Liver (tissue), 9 donors: ENCODE data around the gene SLC9C1. TPM values are rescaled to one million over a fixed set of nuclear protein-coding genes. Genes with fewer than 3 reads are reported as not detected.

Experiments used
- DNase-seq: peaks from one replicate; pipeline ENCODE4 v3.0.0-alpha.2; 2017; ENCODE audit warnings: low spot score
- H3K27ac ChIP-seq, 2 donors: one replicate each; pipeline ENCODE4 v1.7.0; 2013; ENCODE audit warnings: inconsistent platforms in 2 of 2, low read length in 2 of 2, control low read depth in 1 of 2, low read depth in 1 of 2, mild to moderate bottlenecking in 1 of 2
- H3K27me3 ChIP-seq, 4 donors: one replicate each; pipeline versions ENCODE4 v1.6.1 to v1.7.0; 2013; ENCODE audit warnings: low read length in 3 of 4, inconsistent platforms in 1 of 4, mild to moderate bottlenecking in 1 of 4, moderate library complexity in 1 of 4; ENCODE audit not compliant: control insufficient read depth in 4 of 4, insufficient read depth in 4 of 4
- H3K36me3 ChIP-seq, 4 donors: one replicate each; pipeline versions ENCODE4 v1.6.1 to v1.7.0; 2013; ENCODE audit warnings: low read length in 3 of 4, mild to moderate bottlenecking in 3 of 4, low read depth in 1 of 4, moderate library complexity in 1 of 4; ENCODE audit not compliant: control insufficient read depth in 4 of 4, insufficient read depth in 3 of 4
- H3K4me1 ChIP-seq, 4 donors: one replicate each; pipeline versions ENCODE4 v1.6.1 to v1.7.0; 2013; ENCODE audit warnings: low read length in 3 of 4, mild to moderate bottlenecking in 3 of 4, moderate library complexity in 1 of 4; ENCODE audit not compliant: control insufficient read depth in 4 of 4, insufficient read depth in 4 of 4
- H3K4me3 ChIP-seq, 3 donors: one replicate each; pipeline versions ENCODE4 v1.6.1 to v1.7.0; 2013; ENCODE audit warnings: low read length in 3 of 3, control low read depth in 1 of 3, low read depth in 1 of 3, mild to moderate bottlenecking in 1 of 3
- H3K9ac ChIP-seq, 2 donors: one replicate each; pipeline ENCODE4 v1.7.0; 2013; ENCODE audit warnings: low read length in 2 of 2, mild to moderate bottlenecking in 2 of 2, moderate library complexity in 2 of 2, control low read depth in 1 of 2, low read depth in 1 of 2
- H3K9me3 ChIP-seq, 4 donors: one replicate each; pipeline versions ENCODE4 v1.6.1 to v1.7.0; 2013; ENCODE audit warnings: low read length in 3 of 4; ENCODE audit not compliant: control insufficient read depth in 4 of 4
- ATF3 ChIP-seq: IDR thresholded peaks from 2 replicates; pipeline ENCODE4 v1.6.1; 2016; ENCODE audit warnings: antibody characterized with exemption
- CTCF ChIP-seq: fragments of 150-350 bp; IDR thresholded peaks from 2 replicates; pipeline ENCODE4 v1.5.1; 2017; ENCODE audit warnings: improper control_type of control experiment, low read depth, low read length; ENCODE audit not compliant: missing input control
- EGR1 ChIP-seq, 2 donors: IDR thresholded peaks; 2 replicates each; pipeline ENCODE4 v1.6.1; 2016 to 2018; ENCODE audit warnings: antibody characterized with exemption in 2 of 2, low read depth in 2 of 2
- FOXA1 ChIP-seq: IDR thresholded peaks from 2 replicates; pipeline ENCODE4 v1.6.1; 2016; ENCODE audit warnings: antibody characterized with exemption
- FOXA2 ChIP-seq: IDR thresholded peaks from 2 replicates; pipeline ENCODE4 v1.6.1; 2016; ENCODE audit warnings: antibody characterized with exemption
- GABPA ChIP-seq, 2 donors: IDR thresholded peaks in 1 of 2; conservative IDR thresholded peaks in 1 of 2; 2 replicates each; pipeline ENCODE4 v1.6.1; 2016; ENCODE audit warnings: antibody characterized with exemption in 2 of 2, mild to moderate bottlenecking in 1 of 2, moderate library complexity in 1 of 2
- HNF4A ChIP-seq, 2 donors: conservative IDR thresholded peaks; 2 replicates each; pipeline ENCODE4 v1.6.1; 2016; ENCODE audit warnings: antibody characterized with exemption in 2 of 2, mild to moderate bottlenecking in 2 of 2
- HNF4G ChIP-seq: IDR thresholded peaks from 2 replicates; pipeline ENCODE4 v1.6.1; 2016; ENCODE audit warnings: antibody characterized with exemption
- JUND ChIP-seq, 2 donors: IDR thresholded peaks; 2 replicates each; pipeline ENCODE4 v1.6.1; 2016; ENCODE audit warnings: antibody characterized with exemption in 2 of 2
- REST ChIP-seq: IDR thresholded peaks from 2 replicates; pipeline ENCODE4 v1.6.1; 2016; ENCODE audit warnings: antibody characterized with exemption, mild to moderate bottlenecking
- RXRA ChIP-seq, 2 donors: IDR thresholded peaks; 2 replicates each; pipeline ENCODE4 v1.6.1; 2017 to 2018; ENCODE audit warnings: antibody characterized with exemption in 2 of 2, mild to moderate bottlenecking in 1 of 2
- TAF1 ChIP-seq: conservative IDR thresholded peaks from 2 replicates; pipeline ENCODE4 v1.6.1; 2016; ENCODE audit warnings: antibody characterized with exemption, mild to moderate bottlenecking
- WGBS: extraction: QIAGEN DNeasy Blood & Tissue Kit; methylation state at CpG from one replicate; pipeline ENCODE4 v1.1.7; 2013; 5-methylcytosine and 5-hydroxymethylcytosine counted together
- polyA plus RNA-seq, 2 donors: library from polyadenylated mRNA; stranded (reverse) in 1 of 2; unstranded in 1 of 2; fragments of 200-250 nt in 1 of 2; fragments of >200 nt in 1 of 2; fragmentation: Nextera tagmentation in 1 of 2; extraction: Ambion mirVana in 1 of 2; gene quantifications; one replicate each; pipeline versions ENCODE4 v1.2.1 to v1.2.3, GENCODE V29; 2013 to 2015
- total RNA-seq, 2 donors: library from RNA; depleted of rRNA; stranded (reverse); fragments of >200 nt; gene quantifications; one replicate each; pipeline ENCODE4 v1.2.3, GENCODE V29; 2014
- TF ChIP-seq, protein P1 (sequence below): IDR thresholded peaks from 2 replicates; pipeline ENCODE4 v1.6.1; 2016; ENCODE audit warnings: antibody characterized with exemption
- TF ChIP-seq, protein P2 (sequence below): IDR thresholded peaks from 2 replicates; pipeline ENCODE4 v1.6.1; 2016; ENCODE audit warnings: antibody characterized with exemption
- donor health status: healthy.
- donor health status: healthy.
- donor health status: healthy.
- donor health status: healthy.
- donor health status: healthy.

SLC9C1 gene
- total and polyA plus RNA-seq, 4 donors: 0.28 TPM; not detected in 3

DNA sequence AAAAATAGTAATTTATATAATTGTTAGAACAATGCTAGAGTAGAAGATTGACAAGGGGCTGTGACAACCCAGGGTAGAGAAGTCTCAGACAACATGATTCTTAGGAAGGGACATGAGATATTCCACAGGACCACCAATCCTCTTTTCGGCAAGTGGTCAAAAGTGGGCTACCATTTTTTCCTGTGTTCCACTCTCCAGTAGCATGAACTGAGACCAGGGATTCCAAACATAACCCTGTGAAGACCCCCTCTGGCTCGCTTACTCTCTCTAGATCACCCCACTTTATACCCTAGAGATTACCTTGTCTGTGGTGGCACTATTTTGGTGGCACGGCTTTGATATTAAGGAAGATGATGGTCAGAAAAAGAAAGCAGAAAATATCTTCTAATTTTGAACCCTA, 161.9 kb downstream of the SLC9C1 start:
- H3K9ac ChIP-seq: no peak overlapping the region

More for the DNA sequence above, 161.9 kb downstream of the SLC9C1 start:
- TF ChIP-seq RXRA (IDR thresholded peaks at IDR 0.05) (no peak), GABPA (IDR thresholded peaks at IDR 0.05 in 1 of 2, conservative IDR thresholded peaks at IDR 0.05 in 1 of 2) (no peak), JUND (IDR thresholded peaks at IDR 0.05) (no peak), HNF4A (conservative IDR thresholded peaks at IDR 0.05) (no peak), FOXA1 (no peak), CTCF (no peak), FOXA2 (no peak), EGR1 (IDR thresholded peaks at IDR 0.05; ENCODE audit: low read depth in 2 of 2) (no peak), REST (no peak), HNF4G (no peak), TAF1 (no peak), ATF3 (no peak)
- TF ChIP-seq, protein P1, sequence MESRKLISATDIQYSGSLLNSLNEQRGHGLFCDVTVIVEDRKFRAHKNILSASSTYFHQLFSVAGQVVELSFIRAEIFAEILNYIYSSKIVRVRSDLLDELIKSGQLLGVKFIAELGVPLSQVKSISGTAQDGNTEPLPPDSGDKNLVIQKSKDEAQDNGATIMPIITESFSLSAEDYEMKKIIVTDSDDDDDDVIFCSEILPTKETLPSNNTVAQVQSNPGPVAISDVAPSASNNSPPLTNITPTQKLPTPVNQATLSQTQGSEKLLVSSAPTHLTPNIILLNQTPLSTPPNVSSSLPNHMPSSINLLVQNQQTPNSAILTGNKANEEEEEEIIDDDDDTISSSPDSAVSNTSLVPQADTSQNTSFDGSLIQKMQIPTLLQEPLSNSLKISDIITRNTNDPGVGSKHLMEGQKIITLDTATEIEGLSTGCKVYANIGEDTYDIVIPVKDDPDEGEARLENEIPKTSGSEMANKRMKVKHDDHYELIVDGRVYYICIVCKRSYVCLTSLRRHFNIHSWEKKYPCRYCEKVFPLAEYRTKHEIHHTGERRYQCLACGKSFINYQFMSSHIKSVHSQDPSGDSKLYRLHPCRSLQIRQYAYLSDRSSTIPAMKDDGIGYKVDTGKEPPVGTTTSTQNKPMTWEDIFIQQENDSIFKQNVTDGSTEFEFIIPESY: no peak
- TF ChIP-seq, protein P2, sequence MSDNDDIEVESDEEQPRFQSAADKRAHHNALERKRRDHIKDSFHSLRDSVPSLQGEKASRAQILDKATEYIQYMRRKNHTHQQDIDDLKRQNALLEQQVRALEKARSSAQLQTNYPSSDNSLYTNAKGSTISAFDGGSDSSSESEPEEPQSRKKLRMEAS: no peak
- 82% methylated on average over 3 of the region's 3 CpGs for WGBS
- Histone ChIP-seq H3K4me1 (no peaks in the 10 kb centered on the region), H3K27ac (no peak overlapping the region), H3K27me3 (peaks cover 0 to 10% (median under 1%) of the 10 kb centered on the region in 4 donors), H3K36me3 (no peaks in the 10 kb centered on the region), H3K9me3 (no peaks in the 10 kb centered on the region), H3K4me3 (no peak overlapping the region)
- no peak for DNase-seq
